22Rv1 (cell line): Measurements from ENCODE around the gene CDC42EP4.
"Not testable (repeated sequence)": the region's sequence is repeated elsewhere in the genome, so short reads cannot be mapped to it uniquely, and the experiment has no call there.

ENCODE experiments used
- H3K27ac ChIP-seq: fragments of 450-650 bp; 2 replicates; pipeline ENCODE4 v1.5.1; 2017
- CTCF ChIP-seq: fragments of 450-650 bp; IDR thresholded peaks from 2 replicates; pipeline ENCODE4 v1.5.1; 2017; ENCODE audit warnings: mild to moderate bottlenecking
- ZFX ChIP-seq: fragments of 450-650 bp; IDR thresholded peaks from 2 replicates; pipeline ENCODE4 v1.6.1; 2017; ENCODE audit warnings: antibody characterized with exemption, borderline replicate concordance

CDC42EP4 gene

GRCh38 chr17:73265646-73266640, 45.9 kb downstream of the CDC42EP4 start:
- no peak overlapping the region for H3K27ac ChIP-seq
- TF ChIP-seq CTCF (no peak), ZFX (no peak)

GRCh38 chr17:73264448-73264847, 47.4 kb downstream of the CDC42EP4 start:
- H3K27ac ChIP-seq: not testable (repeated sequence)

- no peak overlapping the region for H3K27ac ChIP-seq
- TF ChIP-seq ZFX: no peak
- TF ChIP-seq CTCF: no peak
These were observed 48.8 kb downstream of the CDC42EP4 start for GRCh38 chr17:73262676-73263642.

- no peak overlapping the region for H3K27ac ChIP-seq
- TF ChIP-seq ZFX (no peak), CTCF (no peak)
These were observed 49.7 kb downstream of the CDC42EP4 start for GRCh38 chr17:73261952-73262675.

- no peak within 1 kb of the TSS for H3K27ac ChIP-seq
- no peak for TF ChIP-seq CTCF
- no peak for TF ChIP-seq ZFX
These were observed 50.2 kb downstream of the CDC42EP4 start, which contains the start of gene CPSF4L for GRCh38 chr17:73261617-73261951. Gene CPSF4L (minus strand): TSS chr17:73261880. CDS start chr17:73261818, 62 bp downstream.

- H3K27ac ChIP-seq: no peak overlapping the region
- TF ChIP-seq ZFX (no peak), CTCF (no peak)
These were observed 54.3 kb downstream of the CDC42EP4 start for GRCh38 chr17:73257516-73257915.

- no peak overlapping the region for H3K27ac ChIP-seq
- TF ChIP-seq ZFX: no peak
- no peak for TF ChIP-seq CTCF
These were observed 55.6 kb downstream of the CDC42EP4 start for GRCh38 chr17:73256220-73256619.
